Measurements from ENCODE around the gene SLC24A2. TPM values are rescaled to one million over a fixed set of nuclear protein-coding genes. Genes with fewer than 3 reads are reported as not detected.

Gene SLC24A2
- total and polyA plus RNA-seq, 7 donors: 0.10 to 0.81 (median 0.36) TPM; not detected in 2

- no peak overlapping the region for H3K4me3 ChIP-seq
- 53 to 55% methylated on average over 4 of the region's 4 CpGs for WGBS, 2 donors
- no peak for TF ChIP-seq POLR2AphosphoS5 (IDR thresholded peaks at IDR 0.05)
- no peaks in the 10 kb centered on the region for H3K9me3 ChIP-seq
- intact Hi-C loops (cut with DNase I): no loop called here
- no peaks in the 10 kb centered on the region for H3K36me3 ChIP-seq
- H3K27me3 ChIP-seq: no peaks in the 10 kb centered on the region
- no peaks in the 10 kb centered on the region for H3K4me1 ChIP-seq
- no peak for DNase-seq
- H3K27ac ChIP-seq: no peak overlapping the region
Observed at GRCh38 chr9:19748278-19749126, 40.3 kb downstream of the SLC24A2 start.

DNA sequence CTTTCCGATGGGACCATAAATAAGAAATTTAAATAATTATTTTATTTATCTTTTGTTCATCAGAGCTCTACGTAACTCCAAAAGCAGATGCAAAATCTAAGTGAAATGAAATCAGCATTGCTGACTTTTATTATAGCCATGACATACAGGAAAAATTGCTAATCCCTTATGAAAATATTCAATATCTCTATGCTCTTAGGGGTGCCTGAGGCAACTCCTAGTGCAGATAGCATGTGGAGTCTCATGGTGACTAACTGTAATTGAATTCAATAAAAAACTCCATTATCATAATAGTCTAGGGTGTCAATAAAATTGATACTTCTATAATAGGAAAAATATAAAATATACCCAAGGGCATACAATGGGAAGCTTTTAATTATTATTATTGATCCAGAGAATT lies 42.6 kb downstream of the SLC24A2 start:
- no peak overlapping the region for H3K27ac ChIP-seq
- no peaks in the 10 kb centered on the region for H3K9me3 ChIP-seq
- DNase-seq: no peak
- H3K4me1 ChIP-seq: no peaks in the 10 kb centered on the region
- H3K36me3 ChIP-seq: no peaks in the 10 kb centered on the region
- intact Hi-C loops (cut with DNase I): no loop called here
- WGBS, 2 donors: 90 to 91% methylated on average over 2 of the region's 2 CpGs
- no peak overlapping the region for H3K4me3 ChIP-seq
- TF ChIP-seq EP300 (IDR thresholded peaks at IDR 0.05) (no peak), POLR2A (IDR thresholded peaks at IDR 0.05) (no peak), POLR2AphosphoS5 (IDR thresholded peaks at IDR 0.05) (no peak)
- TF ChIP-seq, protein P1, sequence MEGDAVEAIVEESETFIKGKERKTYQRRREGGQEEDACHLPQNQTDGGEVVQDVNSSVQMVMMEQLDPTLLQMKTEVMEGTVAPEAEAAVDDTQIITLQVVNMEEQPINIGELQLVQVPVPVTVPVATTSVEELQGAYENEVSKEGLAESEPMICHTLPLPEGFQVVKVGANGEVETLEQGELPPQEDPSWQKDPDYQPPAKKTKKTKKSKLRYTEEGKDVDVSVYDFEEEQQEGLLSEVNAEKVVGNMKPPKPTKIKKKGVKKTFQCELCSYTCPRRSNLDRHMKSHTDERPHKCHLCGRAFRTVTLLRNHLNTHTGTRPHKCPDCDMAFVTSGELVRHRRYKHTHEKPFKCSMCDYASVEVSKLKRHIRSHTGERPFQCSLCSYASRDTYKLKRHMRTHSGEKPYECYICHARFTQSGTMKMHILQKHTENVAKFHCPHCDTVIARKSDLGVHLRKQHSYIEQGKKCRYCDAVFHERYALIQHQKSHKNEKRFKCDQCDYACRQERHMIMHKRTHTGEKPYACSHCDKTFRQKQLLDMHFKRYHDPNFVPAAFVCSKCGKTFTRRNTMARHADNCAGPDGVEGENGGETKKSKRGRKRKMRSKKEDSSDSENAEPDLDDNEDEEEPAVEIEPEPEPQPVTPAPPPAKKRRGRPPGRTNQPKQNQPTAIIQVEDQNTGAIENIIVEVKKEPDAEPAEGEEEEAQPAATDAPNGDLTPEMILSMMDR (IDR thresholded peaks at IDR 0.05): no peak
- no peaks in the 10 kb centered on the region for H3K27me3 ChIP-seq

- H3K4me3 ChIP-seq: no peak overlapping the region
- intact Hi-C loops (cut with DNase I): no loop called here
- DNase-seq: no peak
- no peaks in the 10 kb centered on the region for H3K27me3 ChIP-seq
- no peaks in the 10 kb centered on the region for H3K36me3 ChIP-seq
- no peak overlapping the region for H3K27ac ChIP-seq
- H3K4me1 ChIP-seq: no peaks in the 10 kb centered on the region
- TF ChIP-seq POLR2A (IDR thresholded peaks at IDR 0.05) (no peak), EP300 (IDR thresholded peaks at IDR 0.05) (no peak), POLR2AphosphoS5 (IDR thresholded peaks at IDR 0.05) (no peak)
- TF ChIP-seq, protein P1 (IDR thresholded peaks at IDR 0.05): no peak
- 69 to 74% methylated on average over 4 of the region's 4 CpGs for WGBS, 2 donors
- H3K9me3 ChIP-seq: no peaks in the 10 kb centered on the region
Observed at GRCh38 chr9:19741178-19741577, 47.7 kb downstream of the SLC24A2 start.

All from sigmoid colon (tissue), 7 donors.